H1 (cell line): ENCODE results near the gene PPP2R2C. TPM values are rescaled to one million over a fixed set of nuclear protein-coding genes. Genes with fewer than 3 reads are reported as not detected.

Source experiments
- ASH2L ChIP-seq: fragments of 200-600, 300-600 bp; sonication (generic); IDR thresholded peaks from one replicate; pipeline ENCODE4 v1.7.1; 2017; ENCODE audit warnings: low read length
- CEBPB ChIP-seq: IDR thresholded peaks from 2 replicates; pipeline ENCODE4 v1.6.1; 2012; ENCODE audit warnings: low read depth, low read length
- GTF2F1 ChIP-seq: IDR thresholded peaks from 2 replicates; pipeline ENCODE4 v1.6.1; 2012; ENCODE audit warnings: low read depth, low read length, improper control_type of control experiment, borderline replicate concordance
- YY1 ChIP-seq: IDR thresholded peaks from 2 replicates; pipeline ENCODE4 v1.6.1; 2011; ENCODE audit warnings: low read depth, mild to moderate bottlenecking, low read length
- polyA plus RNA-seq, 7 experiments: library from polyadenylated mRNA; depleted of rRNA in 3 of 7; stranded (reverse) in 5 of 7; unstranded in 2 of 7; fragments of >200 nt in 5 of 7; fragments of 200-250 nt in 2 of 7; gene quantifications; 1 replicate in 5 of 7; 2 replicates in 1 of 7; 4 replicates in 1 of 7; pipeline versions ENCODE4 v1.2.1 to v1.2.3, GENCODE V29; 2011 to 2013; ENCODE audit warnings: missing spikeins in 2 of 7, mixed read lengths in 2 of 7
- total RNA-seq: library from RNA; stranded (reverse); fragmentation: NEBNext Ultra II Directional; extraction: Animal tissue kit (Norgen Biotek cat#: 25700); gene quantifications from 2 replicates; pipeline ENCODE4 v1.2.1, GENCODE V29; 2021
- TF ChIP-seq, protein P1 (sequence below): IDR thresholded peaks from 2 replicates; pipeline ENCODE4 v1.6.1; 2012; ENCODE audit warnings: inconsistent platforms

PPP2R2C gene
- total and polyA plus RNA-seq, 2 of the 8 experiments (the other 6 are each of a cell fraction or from before 2014, with no cell fraction given) = 6.4 TPM

DNA sequence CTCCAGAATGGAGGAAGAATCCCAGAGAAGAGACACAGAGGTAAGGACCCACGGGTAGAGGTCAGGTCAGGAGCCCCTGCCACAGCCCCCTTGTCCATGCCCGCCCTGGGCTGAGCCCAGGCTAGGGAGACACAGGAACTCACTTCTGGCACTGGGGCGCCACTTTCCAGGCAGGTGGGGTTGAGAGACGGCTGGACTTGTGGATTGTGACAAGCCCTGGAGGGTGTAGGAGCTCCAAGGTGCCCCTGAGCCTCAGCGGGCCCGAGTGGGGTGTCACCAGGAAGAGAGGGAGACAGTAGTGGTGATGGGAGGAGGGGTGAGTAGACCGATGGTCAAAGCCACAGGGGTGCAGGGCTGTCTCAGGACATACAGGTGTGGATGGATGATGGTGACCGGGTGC, 143.9 kb downstream of the PPP2R2C start (continued):
- TF ChIP-seq ASH2L = no peak
- TF ChIP-seq, protein P1, sequence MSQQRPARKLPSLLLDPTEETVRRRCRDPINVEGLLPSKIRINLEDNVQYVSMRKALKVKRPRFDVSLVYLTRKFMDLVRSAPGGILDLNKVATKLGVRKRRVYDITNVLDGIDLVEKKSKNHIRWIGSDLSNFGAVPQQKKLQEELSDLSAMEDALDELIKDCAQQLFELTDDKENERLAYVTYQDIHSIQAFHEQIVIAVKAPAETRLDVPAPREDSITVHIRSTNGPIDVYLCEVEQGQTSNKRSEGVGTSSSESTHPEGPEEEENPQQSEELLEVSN = no peak
- TF ChIP-seq GTF2F1 = no peak
- no peak for TF ChIP-seq YY1
- no peak for TF ChIP-seq CEBPB
